OCI-LY7 (cell line): ENCODE measurements around the gene AXIN1. TPM values are rescaled to one million over a fixed set of nuclear protein-coding genes. Genes with fewer than 3 reads are reported as not detected.

Source experiments
- BruUV-seq: library from RNA; stranded (reverse); fragments of 400-500 nt; replicated peaks from 2 replicates; lab custom pipeline; 2021; lab: Mats Ljungman, UMichigan
- CTCF ChIA-PET: fragments of 300-600 bp; sonication (Branson Sonifier 250); formaldehyde crosslinking; loops from one replicate; lab custom pipeline; 2022; ENCODE audit warnings: antibody characterized with exemption; ENCODE audit not compliant: unreplicated experiment; lab: Charles Lee
- POLR2A ChIA-PET: fragments of 300-600 bp; sonication (Branson Sonifier 250); formaldehyde crosslinking; loops from one replicate; lab custom pipeline; 2022; ENCODE audit warnings: antibody characterized with exemption; lab: Charles Lee
- DNase-seq: peaks from one replicate; pipeline ENCODE4 v3.0.0-alpha.2; 2015; ENCODE audit warnings: low spot score
- H2AFZ ChIP-seq: fragments of 200-600 bp; sonication (generic), shearing (Covaris generic); 2 replicates; pipeline ENCODE4 v1.6.1; 2014; ENCODE audit warnings: mild to moderate bottlenecking, antibody characterized with exemption, low read length, moderate library complexity
- H3K27ac ChIP-seq: fragments of 200-600 bp; sonication (generic); 2 replicates; pipeline ENCODE4 v1.5.1; 2014; ENCODE audit warnings: mixed run types, low read depth, mild to moderate bottlenecking, moderate library complexity, low read length, inconsistent platforms; ENCODE audit not compliant: poor library complexity, severe bottlenecking
- H3K36me3 ChIP-seq: fragments of 200-600 bp; sonication (generic); 2 replicates; pipeline ENCODE4 v1.6.1; 2014; ENCODE audit warnings: mild to moderate bottlenecking, antibody characterized with exemption, low read length, moderate library complexity, mixed read lengths; ENCODE audit not compliant: insufficient read depth
- H3K4me1 ChIP-seq: fragments of 200-600 bp; sonication (generic); 2 replicates; pipeline ENCODE4 v1.5.1; 2014; ENCODE audit warnings: mild to moderate bottlenecking, low read length; ENCODE audit not compliant: insufficient read depth, poor library complexity, severe bottlenecking
- H3K4me2 ChIP-seq: fragments of 200-600 bp; sonication (generic); 2 replicates; pipeline ENCODE4 v1.6.1; 2014; ENCODE audit warnings: mild to moderate bottlenecking, low read length
- H3K4me3 ChIP-seq: fragments of 200-600 bp; sonication (generic); 2 replicates; pipeline ENCODE4 v1.5.1; 2014; ENCODE audit warnings: mild to moderate bottlenecking, low read depth, low read length; ENCODE audit not compliant: poor library complexity, severe bottlenecking
- H3K79me2 ChIP-seq: fragments of 200-600 bp; sonication (generic); 2 replicates; pipeline ENCODE4 v1.6.1; 2016; ENCODE audit warnings: low read depth, mild to moderate bottlenecking, low read length, moderate library complexity, mixed read lengths; ENCODE audit not compliant: insufficient read depth
- H3K9me2 ChIP-seq: fragments of 200-600 bp; sonication (generic); 2 replicates; pipeline ENCODE4 v1.6.1; 2016; ENCODE audit warnings: mild to moderate bottlenecking, low read length, mixed read lengths; ENCODE audit not compliant: insufficient read depth
- H3K9me3 ChIP-seq: fragments of 200-600 bp; sonication (generic); 2 replicates; pipeline ENCODE4 v1.6.1; 2014; ENCODE audit warnings: mild to moderate bottlenecking, mixed run types, low read length, mixed read lengths
- H4K20me1 ChIP-seq: fragments of 200-600 bp; sonication (generic); 2 replicates; pipeline ENCODE4 v1.6.1; 2014; ENCODE audit warnings: mild to moderate bottlenecking, antibody characterized with exemption, low read length, moderate library complexity, mixed read lengths; ENCODE audit not compliant: insufficient read depth
- EZH2phosphoT487 ChIP-seq: fragments of 200-600 bp; sonication (generic); IDR thresholded peaks from 2 replicates; pipeline ENCODE4 v1.6.1; 2018; ENCODE audit warnings: low read depth, borderline replicate concordance, mild to moderate bottlenecking, mixed run types, antibody characterized with exemption, low read length, moderate library complexity, mixed read lengths
- intact Hi-C: fragments of 100-400 bp; cut with micrococcal nuclease; formaldehyde crosslinking; loops from one replicate; pipeline ENCODE4 v1.10.0; 2022; ENCODE audit not compliant: unreplicated experiment
- total RNA-seq, 2 experiments: library from RNA; depleted of rRNA in 1 of 2; stranded (reverse); fragments of >200 nt in 1 of 2; shearing (Covaris generic) in 1 of 2; gene quantifications; 2 replicates each; pipeline ENCODE4 v1.2.3, GENCODE V29; 2014 to 2022
- TF ChIP-seq, protein P1 (sequence below): fragments of 200-600 bp; sonication (generic); conservative IDR thresholded peaks from 2 replicates; pipeline ENCODE4 v1.5.1; 2014; ENCODE audit warnings: mild to moderate bottlenecking, antibody characterized with exemption, low read length, moderate library complexity, mixed read lengths

Gene AXIN1
- total RNA-seq, 2 experiments from 2014 or later: 29.0 to 30.3 TPM

DNA sequence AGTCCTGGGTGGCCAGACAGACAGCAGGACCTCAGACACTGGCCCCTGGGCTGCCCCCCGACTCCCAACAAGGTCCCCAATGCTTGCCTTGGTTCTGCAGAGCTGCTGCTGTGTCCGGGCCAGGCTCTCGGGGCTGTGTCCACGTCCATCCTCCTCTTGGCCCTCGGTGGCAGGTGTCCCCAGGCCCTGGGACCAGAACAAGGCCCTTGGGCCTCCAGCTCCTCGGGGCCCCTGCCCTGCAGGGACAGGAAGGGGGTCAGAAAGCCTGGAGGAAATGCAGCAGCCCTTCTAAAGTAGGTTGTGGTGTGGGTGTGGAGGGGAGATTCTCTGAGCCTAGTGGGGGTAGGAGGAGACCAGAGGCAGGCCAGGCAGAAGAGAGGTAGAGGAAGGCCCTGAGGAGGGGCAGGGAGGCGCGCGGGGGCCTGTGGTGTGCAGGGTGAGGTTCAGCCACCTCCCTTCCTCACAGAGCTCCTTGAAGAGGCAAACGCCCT lies 2.5 kb upstream of the AXIN1 start:
- no peak for TF ChIP-seq EZH2phosphoT487
- TF ChIP-seq, protein P1, sequence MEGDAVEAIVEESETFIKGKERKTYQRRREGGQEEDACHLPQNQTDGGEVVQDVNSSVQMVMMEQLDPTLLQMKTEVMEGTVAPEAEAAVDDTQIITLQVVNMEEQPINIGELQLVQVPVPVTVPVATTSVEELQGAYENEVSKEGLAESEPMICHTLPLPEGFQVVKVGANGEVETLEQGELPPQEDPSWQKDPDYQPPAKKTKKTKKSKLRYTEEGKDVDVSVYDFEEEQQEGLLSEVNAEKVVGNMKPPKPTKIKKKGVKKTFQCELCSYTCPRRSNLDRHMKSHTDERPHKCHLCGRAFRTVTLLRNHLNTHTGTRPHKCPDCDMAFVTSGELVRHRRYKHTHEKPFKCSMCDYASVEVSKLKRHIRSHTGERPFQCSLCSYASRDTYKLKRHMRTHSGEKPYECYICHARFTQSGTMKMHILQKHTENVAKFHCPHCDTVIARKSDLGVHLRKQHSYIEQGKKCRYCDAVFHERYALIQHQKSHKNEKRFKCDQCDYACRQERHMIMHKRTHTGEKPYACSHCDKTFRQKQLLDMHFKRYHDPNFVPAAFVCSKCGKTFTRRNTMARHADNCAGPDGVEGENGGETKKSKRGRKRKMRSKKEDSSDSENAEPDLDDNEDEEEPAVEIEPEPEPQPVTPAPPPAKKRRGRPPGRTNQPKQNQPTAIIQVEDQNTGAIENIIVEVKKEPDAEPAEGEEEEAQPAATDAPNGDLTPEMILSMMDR: no peak
- BruUV-seq: no TSS peak
- H3K79me2 ChIP-seq: peaks cover 9% of the 10 kb centered on the region; the same call in 1 of the 2 replicates
- intact Hi-C loops: no loop called here
- no peaks in the 10 kb centered on the region for H3K9me2 ChIP-seq
- peaks cover 8% of the 10 kb centered on the region for H3K36me3 ChIP-seq
- peaks cover 15% of the 10 kb centered on the region for H3K4me1 ChIP-seq
- ChIA-PET POLR2A (no interaction called here), CTCF (no interaction called here)
- no peak overlapping the region for H3K4me3 ChIP-seq
- H3K9me3 ChIP-seq: no peaks in the 10 kb centered on the region
- H2AFZ ChIP-seq: no peak overlapping the region
- no peaks in the 10 kb centered on the region for H4K20me1 ChIP-seq
- no peak for DNase-seq
- H3K27ac ChIP-seq: no peak overlapping the region
- no peak overlapping the region for H3K4me2 ChIP-seq

DNA sequence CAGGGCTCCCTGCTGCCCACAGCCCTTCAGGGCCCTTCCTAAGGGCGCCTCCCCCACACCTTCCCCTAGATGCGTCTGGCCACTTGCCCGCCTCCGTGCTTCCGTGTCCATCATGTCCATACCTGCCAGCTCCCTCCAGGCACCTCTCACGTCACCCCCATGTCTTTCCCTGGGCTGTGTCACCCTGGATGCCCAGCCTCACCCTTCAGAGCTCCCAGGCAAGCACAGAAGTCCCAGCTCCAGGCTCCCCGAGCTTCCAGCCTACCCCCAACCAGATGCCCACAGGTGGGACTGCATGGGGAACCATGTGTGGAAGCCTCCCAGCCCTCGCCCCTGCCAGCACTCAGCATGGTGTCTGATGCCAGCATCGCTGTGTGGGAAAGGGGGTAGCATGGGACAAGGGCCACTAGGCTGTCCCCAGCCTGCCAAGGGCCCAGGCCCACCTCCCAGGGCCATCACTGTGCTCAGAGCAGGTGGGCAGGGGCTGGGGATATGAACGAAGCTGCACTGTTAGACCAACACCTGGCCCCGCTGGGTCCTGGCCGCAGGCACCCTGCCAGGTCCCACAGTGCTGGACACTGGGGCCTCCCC lies 1.9 kb upstream of the AXIN1 start:
- TF ChIP-seq, protein P1: no peak
- no peak for TF ChIP-seq EZH2phosphoT487
- intact Hi-C loops: no loop called here
- no peak for DNase-seq
- peaks cover 9% of the 10 kb centered on the region; the same call in 1 of the 2 replicates for H3K79me2 ChIP-seq
- H2AFZ ChIP-seq: no peak overlapping the region
- peaks cover 18% of the 10 kb centered on the region for H3K4me1 ChIP-seq
- H3K9me3 ChIP-seq: no peaks in the 10 kb centered on the region
- H3K9me2 ChIP-seq: no peaks in the 10 kb centered on the region
- no peaks in the 10 kb centered on the region for H4K20me1 ChIP-seq
- BruUV-seq: no TSS peak
- H3K4me2 ChIP-seq: no peak overlapping the region
- peaks cover 12% of the 10 kb centered on the region for H3K36me3 ChIP-seq
- ChIA-PET CTCF (no interaction called here), POLR2A (no interaction called here)
- H3K4me3 ChIP-seq: no peak overlapping the region
- H3K27ac ChIP-seq: no peak overlapping the region
